Measurements from ENCODE around the gene PTH1R.

The PTH1R gene

DNA sequence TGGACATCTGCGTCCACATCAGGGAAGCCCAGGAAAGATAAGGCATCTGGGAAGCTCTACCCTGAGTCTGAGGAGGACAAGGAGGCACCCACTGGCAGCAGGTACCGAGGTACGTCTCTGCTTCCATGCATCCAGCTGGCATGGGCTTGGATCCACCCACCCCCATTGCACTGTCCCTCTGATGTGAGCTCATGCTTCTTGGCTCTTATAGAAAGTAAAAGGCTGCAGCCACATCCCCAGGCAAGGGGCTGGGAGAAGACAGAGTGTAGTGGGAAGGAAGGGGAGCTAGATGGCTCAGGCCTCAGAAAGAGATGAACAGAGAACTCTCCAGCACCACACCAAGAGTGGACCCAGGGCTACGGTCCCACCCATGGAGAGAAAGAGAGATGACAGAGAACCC, 18.2 kb downstream of the PTH1R start:
- DNase-seq (ENCODE audit: extremely low spot score, insufficient read length, low read depth): no peak
- FAIRE-seq: no peak

DNA sequence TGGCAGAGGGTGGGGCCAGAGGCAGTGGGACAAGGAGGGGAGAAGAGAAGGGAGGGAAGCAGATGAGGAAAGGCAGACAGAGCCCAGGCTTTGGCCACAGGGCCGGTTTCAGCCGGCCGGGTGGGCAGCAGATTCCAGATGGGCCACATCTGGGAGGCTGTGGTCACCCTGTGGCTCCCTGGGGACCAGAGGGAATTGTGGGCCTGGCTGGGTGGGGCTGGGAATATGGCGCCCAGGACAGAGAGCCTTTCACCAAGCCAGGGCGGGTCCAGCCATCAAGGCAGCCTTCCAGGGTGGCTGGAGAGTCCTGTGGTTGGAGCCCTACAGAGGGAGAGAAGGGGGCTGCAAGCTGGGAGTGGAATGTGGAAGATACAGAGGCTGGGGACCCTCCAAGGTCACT, 18.9 kb downstream of the PTH1R start:
- no peak for FAIRE-seq
- no peak for DNase-seq (ENCODE audit: extremely low spot score, insufficient read length, low read depth)

DNA sequence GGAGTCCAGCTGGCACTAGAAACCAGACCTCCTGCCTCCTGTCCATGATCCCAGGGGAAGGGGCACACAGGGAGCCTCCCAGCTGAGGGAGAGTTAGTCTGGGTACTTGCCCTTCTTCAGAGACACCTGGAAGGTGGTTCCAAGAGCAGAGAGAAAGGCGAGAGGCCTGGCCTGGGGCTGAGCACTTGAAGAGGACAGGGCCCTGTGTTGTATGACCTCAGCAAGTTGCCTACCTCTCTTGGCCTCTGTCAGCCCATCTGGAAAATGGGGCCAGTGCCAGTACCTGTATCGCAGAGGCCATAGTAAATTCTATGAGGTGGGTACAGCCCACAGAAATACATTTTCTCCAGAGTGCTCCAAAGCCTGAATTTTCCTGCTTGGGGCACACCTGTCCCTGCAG, 19.5 kb downstream of the PTH1R start:
- FAIRE-seq (no peak), DNase-seq (ENCODE audit: extremely low spot score, insufficient read length, low read depth) (no peak)

DNA sequence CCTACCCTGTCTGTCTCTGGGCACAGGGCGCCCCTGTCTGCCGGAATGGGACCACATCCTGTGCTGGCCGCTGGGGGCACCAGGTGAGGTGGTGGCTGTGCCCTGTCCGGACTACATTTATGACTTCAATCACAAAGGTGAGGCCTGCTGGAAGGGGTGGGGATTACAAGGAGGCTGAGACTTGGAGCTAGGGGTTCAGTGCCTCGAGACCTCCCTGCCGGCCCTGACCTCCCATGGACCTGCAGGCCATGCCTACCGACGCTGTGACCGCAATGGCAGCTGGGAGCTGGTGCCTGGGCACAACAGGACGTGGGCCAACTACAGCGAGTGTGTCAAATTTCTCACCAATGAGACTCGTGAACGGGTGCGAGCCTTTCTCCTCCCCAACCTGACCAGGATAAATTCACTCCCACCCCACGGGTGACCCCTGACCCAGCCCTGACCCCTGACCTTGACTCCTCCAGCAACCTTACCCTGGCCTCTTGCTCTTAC, 20.4 kb downstream of the PTH1R start:
- FAIRE-seq: no peak
- DNase-seq (ENCODE audit: extremely low spot score, insufficient read length, low read depth): no peak

DNA sequence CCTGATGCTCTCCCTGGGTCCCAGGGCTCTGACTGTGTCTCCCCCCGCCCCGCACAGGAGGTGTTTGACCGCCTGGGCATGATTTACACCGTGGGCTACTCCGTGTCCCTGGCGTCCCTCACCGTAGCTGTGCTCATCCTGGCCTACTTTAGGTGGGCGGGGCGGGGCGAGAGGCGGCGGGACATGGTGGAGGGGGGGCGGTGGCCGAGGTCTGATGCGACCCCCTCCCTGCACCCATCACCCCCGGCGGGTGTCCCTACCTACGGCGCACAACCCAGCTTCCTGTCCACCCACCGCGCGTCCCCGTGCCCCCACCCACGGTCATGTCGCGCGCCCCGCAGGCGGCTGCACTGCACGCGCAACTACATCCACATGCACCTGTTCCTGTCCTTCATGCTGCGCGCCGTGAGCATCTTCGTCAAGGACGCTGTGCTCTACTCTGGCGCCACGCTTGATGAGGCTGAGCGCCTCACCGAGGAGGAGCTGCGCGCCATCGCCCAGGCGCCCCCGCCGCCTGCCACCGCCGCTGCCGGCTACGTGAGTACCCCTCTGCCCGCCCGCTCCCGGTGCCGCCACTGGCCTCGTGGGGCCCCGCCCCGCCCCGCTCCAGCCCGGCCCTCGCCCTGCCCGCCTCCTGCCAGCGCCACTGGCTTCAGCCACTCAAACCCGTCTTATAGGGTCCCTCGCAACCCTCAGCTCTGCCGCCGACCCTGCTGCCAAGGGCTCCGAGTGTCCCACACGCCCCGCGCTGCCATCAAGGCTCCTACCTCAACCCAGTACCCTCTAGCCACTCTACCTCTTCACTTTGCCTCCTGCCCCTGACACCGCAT, 21.0 kb downstream of the PTH1R start:
- FAIRE-seq (no peak), DNase-seq (ENCODE audit: extremely low spot score, insufficient read length, low read depth) (no peak)

DNA sequence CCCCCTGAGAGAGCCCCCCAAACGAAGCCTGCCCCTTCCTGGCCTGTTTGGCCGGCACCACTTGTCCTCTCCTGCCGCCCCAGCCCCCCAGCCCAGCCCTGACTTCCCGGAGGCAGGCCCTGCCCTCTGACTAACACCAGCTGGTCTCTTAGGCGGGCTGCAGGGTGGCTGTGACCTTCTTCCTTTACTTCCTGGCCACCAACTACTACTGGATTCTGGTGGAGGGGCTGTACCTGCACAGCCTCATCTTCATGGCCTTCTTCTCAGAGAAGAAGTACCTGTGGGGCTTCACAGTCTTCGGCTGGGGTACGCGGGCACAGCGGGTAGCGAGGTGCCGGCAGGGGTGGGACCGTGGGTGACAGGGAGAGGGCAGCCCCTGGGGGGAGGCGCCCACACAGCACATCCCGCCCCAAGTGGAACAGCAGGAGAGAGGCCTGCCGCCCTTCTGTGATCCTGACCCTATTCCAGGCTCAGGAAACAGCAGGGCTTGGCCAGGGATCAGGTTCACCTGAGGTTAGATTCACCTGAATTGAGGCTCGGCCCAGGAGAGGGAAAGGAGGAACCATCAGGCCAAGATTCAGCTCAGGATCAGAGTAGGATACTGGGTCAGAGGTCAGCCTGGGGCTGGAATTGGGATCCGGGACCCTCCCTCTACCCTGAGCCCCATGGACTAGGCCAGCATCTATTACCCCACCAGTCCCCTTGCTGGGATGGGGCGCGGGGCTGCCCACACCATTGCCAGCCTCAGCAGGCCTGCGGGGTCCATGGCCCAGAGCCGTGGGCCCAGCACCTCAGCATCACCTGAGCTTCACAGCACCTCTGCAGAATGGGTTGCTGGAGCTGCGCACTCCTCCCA, 21.9 kb downstream of the PTH1R start:
- DNase-seq (ENCODE audit: extremely low spot score, insufficient read length, low read depth): no peak
- FAIRE-seq: no peak

DNA sequence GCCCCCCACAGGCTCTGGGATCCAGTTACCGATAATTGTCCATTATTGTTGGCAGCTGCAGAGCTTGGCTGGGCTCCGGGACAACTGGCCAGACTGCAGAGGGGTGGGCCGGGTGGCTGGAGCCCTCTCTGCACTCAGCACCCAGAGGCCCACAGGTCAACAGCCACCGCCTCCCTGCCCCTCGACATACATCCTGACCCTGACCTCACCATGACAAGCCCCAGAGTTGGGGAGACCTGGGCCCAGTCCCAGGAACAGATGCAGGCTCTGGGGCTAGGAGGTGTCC, 22.4 kb downstream of the PTH1R start:
- FAIRE-seq (no peak), DNase-seq (ENCODE audit: extremely low spot score, insufficient read length, low read depth) (no peak)

DNA sequence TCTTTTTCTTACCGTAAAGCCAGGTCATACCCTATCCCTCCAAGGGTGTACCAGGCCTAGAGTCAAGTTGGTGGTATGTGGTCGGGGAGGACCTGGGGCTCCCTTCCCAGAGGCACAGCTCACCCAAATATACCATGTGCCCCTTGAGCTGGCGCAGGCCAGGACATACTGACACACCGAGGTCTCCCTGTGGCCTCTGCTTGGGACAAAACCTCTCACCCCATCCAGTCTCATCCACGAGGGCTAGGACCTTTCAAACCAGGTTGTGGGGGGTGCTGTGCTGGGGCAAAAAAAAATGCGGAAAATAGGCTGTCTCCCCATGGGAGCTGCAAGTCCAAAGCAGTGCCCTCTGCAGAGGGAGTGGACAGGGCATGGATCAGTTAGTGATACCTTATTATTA, 22.8 kb downstream of the PTH1R start:
- DNase-seq (ENCODE audit: extremely low spot score, insufficient read length, low read depth): no peak
- no peak for FAIRE-seq

DNA sequence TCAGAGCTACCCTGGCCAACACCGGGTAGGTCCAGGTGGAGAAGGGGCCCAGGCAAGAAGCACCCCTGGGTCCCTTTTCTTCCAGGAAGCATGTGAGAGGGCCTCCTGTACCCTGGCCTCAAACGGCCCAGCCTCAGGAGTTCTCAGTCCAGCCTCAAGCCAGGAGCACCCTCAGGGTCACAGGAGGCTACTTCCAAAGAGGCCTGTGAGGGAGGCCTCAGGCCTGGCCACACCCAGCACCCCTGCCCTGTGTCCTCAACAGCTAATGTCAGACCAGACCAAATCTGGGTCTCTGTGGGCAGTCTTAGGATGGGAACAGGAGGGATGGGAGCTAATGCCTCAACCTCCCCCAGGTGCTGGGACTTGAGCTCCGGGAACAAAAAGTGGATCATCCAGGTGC, 23.5 kb downstream of the PTH1R start:
- no peak for DNase-seq (ENCODE audit: extremely low spot score, insufficient read length, low read depth)
- no peak for FAIRE-seq

DNA sequence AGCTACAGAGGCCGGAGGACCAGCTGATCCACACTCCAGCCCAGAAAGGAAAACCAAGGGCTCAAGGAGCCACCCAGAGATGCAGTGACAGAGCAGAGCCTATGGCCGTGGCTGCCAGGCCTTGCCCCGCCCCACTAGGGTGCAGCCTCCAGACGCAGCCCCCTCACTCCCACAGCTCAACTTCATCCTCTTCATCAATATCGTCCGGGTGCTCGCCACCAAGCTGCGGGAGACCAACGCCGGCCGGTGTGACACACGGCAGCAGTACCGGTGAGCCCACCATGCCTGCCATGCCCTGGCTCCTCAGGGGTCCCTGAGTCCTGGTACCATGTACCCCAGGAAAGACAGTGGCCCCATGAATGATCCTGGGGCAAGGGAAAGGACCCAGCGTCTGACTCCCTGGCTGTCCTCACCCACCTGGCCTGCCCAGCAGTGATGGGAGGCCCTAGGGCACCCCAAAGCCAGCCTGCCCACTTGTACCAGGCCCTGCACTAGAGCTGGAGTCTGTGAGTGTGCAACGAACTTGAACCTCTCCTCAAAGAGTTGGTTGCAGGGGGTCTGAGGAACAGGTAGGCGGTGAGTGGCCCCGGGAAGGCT, 24.2 kb downstream of the PTH1R start:
- FAIRE-seq: no peak
- no peak for DNase-seq (ENCODE audit: extremely low spot score, insufficient read length, low read depth)

DNA sequence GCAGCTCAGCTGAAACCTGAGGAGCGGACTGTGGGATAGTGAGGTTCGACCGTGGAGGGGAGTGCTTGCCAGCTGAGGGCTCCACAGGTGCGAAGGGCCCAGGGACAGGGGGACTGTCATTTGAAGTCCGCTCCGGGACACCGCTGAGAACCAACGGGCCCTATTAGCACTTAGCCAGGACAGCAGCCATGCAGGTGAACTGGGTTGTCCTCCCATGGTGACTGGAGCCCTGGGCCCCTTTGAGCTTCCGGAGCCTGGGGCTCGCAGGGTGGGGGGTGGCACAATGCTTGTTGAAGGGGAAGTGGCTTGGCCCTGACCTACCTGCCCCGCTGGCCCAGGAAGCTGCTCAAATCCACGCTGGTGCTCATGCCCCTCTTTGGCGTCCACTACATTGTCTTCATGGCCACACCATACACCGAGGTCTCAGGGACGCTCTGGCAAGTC, 24.7 kb downstream of the PTH1R start:
- FAIRE-seq (no peak), DNase-seq (ENCODE audit: extremely low spot score, insufficient read length, low read depth) (no peak)

DNA sequence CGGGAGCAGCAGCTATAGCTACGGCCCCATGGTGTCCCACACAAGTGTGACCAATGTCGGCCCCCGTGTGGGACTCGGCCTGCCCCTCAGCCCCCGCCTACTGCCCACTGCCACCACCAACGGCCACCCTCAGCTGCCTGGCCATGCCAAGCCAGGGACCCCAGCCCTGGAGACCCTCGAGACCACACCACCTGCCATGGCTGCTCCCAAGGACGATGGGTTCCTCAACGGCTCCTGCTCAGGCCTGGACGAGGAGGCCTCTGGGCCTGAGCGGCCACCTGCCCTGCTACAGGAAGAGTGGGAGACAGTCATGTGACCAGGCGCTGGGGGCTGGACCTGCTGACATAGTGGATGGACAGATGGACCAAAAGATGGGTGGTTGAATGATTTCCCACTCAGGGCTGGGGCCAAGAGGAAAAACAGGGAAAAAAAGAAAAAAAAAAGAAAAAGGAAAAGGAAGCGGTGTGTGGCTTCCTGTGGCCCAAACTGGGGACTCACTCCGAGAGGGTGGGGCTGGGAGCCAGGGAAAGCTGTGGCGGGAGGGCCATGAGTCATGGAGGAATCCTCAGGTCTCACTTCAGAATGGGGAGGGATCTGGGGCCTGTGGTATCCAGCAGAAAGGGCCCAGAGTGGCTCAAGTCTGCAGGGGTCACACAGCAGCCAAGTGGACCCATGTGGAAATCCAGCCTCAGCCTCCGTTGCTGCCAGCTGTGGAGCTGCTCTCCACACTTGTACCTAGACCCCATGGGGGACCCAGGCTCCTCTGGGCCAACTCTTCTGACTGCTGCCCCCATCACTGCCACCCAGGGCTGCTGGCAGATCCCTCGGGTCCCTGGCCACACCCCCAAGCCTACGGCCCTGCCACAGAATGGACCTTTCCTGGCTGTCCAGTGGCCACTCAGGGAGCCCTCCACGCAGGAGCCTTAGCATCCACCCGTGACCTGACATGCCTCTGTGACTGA, 26.1 kb downstream of the PTH1R start:
- DNase-seq (ENCODE audit: extremely low spot score, insufficient read length, low read depth) (no peak), FAIRE-seq (no peak)

DNA sequence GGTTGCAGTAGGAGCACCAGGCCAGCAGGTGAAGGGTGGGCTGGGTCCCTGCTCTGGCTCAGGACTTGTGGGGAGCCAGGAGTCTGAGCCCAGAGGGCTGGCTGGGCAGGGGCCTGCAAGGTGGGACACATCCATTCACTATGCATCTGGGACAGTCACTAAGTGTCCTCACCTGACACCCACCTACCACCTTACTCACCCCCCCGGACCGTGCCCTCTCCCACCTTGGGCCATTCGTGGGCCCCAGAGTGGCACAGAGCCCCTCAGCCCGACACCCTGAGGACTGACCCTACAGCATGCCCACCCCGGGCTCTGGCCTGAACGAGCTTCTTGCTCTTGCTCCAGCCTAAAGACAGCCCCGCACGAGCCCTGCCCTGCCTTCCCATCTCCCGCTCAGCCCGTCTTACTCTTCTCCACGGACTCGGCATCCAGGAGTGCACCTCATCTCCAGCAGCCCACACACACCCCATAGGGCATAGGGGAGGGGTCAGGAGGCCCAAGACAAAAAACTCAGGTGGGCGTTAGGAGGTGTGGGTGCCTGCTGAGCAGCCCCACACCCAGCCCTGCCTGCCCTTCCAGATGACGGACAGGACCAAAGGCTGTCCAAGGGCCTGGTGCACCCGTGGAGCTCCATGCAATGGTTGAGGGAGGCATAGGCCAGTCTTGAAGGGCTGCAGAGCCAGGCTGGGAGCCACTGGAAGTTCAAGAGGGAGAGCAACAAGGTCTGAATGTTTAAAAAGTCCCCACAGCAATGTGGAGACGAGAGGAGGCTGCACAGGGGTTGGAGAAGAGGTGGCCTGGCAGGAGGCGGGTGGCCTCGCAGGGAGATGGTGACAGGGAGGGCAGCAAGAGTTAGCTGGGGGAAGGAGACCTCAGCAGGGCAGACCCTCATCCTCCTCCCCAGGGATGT, 27.0 kb downstream of the PTH1R start:
- no peak for FAIRE-seq
- DNase-seq (ENCODE audit: extremely low spot score, insufficient read length, low read depth): no peak

DNA sequence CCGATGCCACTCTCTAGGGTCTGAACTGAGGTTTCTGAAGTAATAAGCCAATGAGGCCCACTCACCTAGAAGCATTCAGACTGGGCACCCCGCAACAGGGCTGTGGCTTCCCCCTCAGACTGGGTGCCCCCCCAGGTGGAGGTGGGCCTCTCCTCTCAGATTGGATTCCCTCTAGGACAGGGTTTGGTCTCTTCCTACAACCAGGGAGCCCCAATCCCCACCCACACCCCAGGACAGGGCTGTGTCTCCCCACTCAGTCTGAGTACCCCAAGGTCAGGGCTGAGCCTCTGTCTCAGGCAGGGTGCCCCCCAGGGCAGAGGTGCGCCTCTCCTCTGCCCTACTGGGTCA, 27.7 kb downstream of the PTH1R start:
- DNase-seq (ENCODE audit: extremely low spot score, insufficient read length, low read depth) (no peak), FAIRE-seq (no peak)

DNA sequence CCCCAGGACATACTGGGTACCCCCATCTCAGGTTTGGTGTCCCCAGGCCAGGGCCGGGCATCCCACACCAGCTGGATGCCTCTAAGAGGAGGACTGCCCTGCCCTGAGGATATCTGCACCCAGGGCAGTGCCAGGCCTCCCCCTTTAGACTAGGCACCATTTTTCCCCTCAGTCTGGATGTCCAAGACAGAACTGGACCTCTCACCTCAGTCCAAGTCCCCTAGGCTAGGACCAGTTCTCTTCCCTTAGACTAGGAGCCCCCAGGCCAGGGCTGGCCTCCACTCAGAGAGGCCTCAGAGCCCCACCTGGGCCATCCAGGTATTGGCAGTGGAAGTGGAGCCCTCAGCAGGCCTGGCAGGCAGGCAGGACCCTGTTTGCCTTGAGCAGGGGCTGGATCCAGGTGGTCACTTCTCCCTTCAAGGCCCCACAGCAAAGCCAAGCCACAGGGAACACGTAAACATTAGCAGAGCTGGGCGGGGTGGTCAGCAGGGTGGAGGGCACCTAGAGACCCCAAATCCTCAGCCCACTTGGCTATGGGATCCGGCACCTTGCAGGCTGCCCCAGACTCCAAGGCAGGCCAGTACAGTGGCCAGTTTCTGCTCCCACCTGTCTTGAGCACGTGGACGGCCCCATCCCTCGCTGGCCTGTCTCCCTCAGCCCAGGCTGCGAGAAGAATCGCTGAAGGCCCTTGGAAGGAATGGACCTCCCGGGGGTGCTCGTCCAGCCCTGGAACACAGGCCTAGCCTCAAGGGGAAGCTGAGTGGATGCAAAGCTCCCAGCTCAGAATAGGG, 28.3 kb downstream of the PTH1R start:
- FAIRE-seq (no peak), DNase-seq (ENCODE audit: extremely low spot score, insufficient read length, low read depth) (no peak)

DNA sequence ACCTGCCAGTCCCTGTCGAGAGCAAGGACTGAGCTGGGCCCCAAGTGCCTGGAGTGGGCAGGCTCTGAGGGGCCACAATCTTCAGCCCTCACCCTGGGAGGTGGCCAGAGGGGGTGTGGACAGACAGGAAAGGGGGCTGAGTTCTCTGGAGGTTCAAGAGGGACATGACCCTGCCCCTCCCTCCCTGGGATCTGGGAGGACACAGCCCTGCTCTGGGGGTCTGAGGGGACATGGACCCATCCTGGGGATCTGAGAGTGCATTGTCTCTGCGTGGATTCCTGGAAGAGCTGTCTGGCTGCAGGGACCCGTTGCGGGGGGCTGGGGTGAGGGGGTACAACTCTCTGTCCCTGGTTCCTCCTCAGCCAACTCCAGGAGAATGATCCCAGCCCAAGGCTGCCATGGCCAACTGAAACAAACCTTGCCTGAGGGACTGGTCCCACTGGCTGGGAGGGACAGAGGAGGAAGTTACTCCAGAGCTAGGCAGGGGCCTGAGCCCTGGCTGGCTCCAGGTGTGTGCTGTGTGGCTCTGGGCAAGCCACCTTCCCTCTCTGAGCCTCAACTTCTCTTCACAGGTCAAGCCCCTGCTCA, 29.0 kb downstream of the PTH1R start:
- FAIRE-seq (no peak), DNase-seq (ENCODE audit: extremely low spot score, insufficient read length, low read depth) (no peak)

DNA sequence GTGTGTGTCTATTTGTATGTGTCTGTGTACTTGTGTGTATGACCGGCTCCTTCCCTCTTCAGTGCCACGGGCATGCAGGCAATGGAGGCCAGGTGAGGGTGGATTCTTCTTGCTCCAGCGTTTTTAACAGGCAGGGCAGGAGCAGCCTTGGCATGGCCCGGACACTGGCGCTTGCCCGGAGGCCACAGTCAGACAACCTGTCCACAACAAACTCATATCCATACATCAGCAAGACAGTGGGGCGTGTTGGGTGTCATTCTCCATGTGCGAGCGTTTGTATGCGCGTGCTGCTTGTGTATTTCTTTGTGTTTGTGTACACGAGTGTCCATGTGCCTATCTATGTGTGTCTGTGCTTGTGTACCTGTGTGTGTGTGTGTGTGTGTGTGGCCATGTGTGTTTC, 29.8 kb downstream of the PTH1R start:
- DNase-seq (ENCODE audit: extremely low spot score, insufficient read length, low read depth) (no peak), FAIRE-seq (no peak)

DNA sequence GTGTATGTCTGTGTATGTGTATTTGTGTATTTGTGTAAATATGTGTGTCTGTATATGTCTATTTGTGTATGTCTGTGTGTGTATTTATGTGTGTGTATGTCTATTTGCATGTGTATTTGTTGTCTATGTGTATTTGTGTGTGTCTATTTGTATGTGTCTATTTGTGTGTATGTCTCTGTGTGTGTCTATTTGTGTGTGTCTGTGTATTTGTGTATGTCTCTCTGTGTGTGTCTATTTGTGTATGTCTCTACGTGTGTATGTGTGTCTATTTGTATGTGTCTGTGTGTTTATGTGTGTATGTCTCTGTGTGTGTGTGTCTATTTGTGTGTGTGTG, 30.4 kb downstream of the PTH1R start:
- DNase-seq (ENCODE audit: extremely low spot score, insufficient read length, low read depth): no peak
- FAIRE-seq: no peak

All from GM18507 (cell line).